ENCODE results near the gene SAP30L.

The SAP30L gene

DNA sequence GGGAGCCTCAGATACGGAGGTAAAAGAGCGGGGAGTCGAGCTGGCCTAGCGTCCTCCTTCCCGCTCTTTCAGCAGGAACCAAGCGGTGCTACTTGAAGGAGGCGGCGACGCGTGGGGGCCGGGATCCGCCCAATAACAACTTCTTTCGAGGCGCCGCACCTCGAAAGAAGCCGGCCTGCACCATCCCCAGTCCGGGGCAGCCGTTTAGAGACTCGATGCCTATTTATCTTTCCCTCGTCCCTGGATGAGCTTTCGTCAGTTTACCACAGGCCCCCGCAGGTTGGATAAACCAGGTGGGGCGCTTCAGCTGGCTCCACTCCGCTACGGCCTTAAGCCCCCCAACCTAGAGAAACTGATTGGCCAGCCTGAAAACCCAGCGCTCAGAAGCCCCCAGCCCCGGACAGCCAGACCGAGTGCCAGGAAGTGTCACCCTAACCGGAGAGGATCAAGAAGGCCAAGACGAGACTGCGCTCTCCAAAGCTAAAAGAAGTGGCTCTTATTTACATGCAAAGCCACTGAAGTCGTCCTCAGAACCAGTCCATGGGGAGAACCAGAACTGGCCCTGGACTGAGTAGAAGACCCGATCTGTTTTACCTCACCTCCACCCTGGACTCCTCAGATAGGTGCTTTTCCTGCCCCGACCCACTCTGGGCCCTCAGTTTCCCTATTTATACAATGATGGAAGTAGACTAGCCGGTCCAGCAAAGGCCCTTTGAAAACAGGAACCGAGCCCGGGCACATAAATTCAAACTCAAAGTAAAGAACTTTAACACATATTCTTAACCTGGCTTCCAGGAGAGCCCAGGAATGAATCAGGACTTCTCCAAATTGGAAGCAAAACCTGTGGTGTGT, 30.8 kb downstream of the SAP30L start:
- no peaks in the 10 kb centered on the region for H3K36me3 ChIP-seq (ENCODE audit: control insufficient read depth, insufficient read depth, low read length)
- TF ChIP-seq CTCF (IDR thresholded peaks at IDR 0.05; ENCODE audit: insufficient read depth, low read length, poor library complexity, severe bottlenecking): no peak
- H3K27me3 ChIP-seq (replicated peaks; ENCODE audit: control insufficient read depth, insufficient read depth, low read length): peaks cover 2% of the 10 kb centered on the region
- H3K4me3 ChIP-seq (replicated peaks; ENCODE audit: low read depth, low read length): no peak overlapping the region
- DNase-seq (ENCODE audit: extremely low read depth, insufficient read length): no peak

- DNase-seq (ENCODE audit: extremely low read depth, insufficient read length): no peak
- TF ChIP-seq CTCF (IDR thresholded peaks at IDR 0.05; ENCODE audit: insufficient read depth, low read length, poor library complexity, severe bottlenecking): no peak
- H3K4me3 ChIP-seq (replicated peaks; ENCODE audit: low read depth, low read length): no peak overlapping the region
- H3K36me3 ChIP-seq (ENCODE audit: control insufficient read depth, insufficient read depth, low read length): no peaks in the 10 kb centered on the region
- H3K27me3 ChIP-seq (replicated peaks; ENCODE audit: control insufficient read depth, insufficient read depth, low read length): peaks cover 4% of the 10 kb centered on the region
These were observed 31.8 kb downstream of the SAP30L start for GRCh38 chr5:154477382-154478223.

DNA sequence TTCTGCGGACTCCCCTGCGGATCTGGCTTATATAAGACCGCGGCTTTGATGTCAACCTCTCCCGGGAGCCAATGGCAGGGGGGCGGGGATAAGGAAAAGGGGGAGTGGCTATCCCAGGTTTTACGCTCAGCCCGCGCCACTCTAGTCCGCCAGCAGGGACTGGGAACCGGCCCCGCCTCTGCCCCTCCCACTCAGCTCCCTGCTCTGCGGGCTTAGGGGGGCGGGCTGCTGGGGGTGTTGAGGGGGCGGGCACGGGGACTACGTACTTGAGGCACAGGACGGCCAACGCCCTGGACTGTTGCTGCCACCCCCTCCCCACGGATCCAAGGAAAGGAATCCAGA, 32.4 kb downstream of the SAP30L start, which contains the start of gene HAND1:
Gene HAND1, minus strand, starts transcription at position 4 of the 342 bp plus-strand sequence. CDS start 219 bp downstream, outside the sequence.
- TF ChIP-seq CTCF (IDR thresholded peaks at IDR 0.05; ENCODE audit: insufficient read depth, low read length, poor library complexity, severe bottlenecking): no peak
- peaks cover 4% of the 10 kb centered on the region for H3K27me3 ChIP-seq (replicated peaks; ENCODE audit: control insufficient read depth, insufficient read depth, low read length)
- no peak for DNase-seq (ENCODE audit: extremely low read depth, insufficient read length)

DNA sequence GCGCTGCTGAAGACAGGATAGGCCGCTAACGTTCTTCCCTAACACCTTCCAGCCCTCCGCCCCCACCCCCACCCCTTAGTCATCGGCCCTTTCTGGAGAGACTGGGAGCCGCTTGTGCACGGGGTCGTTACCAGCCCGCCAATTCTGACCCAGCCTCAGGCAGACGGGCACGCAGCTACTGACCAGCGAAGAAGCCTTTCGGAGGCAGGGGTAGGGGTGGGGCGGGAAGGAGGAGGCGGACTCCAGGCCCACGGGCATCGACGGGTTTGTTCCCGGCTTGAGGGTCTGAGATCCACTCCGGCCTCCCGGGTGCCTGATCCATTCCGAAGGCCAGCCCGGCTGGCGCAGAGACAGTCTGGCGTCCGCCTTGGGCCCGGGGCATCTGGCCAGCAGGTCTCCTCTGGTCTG, 33.0 kb downstream of the SAP30L start:
- no peak for DNase-seq (ENCODE audit: extremely low read depth, insufficient read length)
- TF ChIP-seq CTCF (IDR thresholded peaks at IDR 0.05; ENCODE audit: insufficient read depth, low read length, poor library complexity, severe bottlenecking): no peak
- peaks cover 4% of the 10 kb centered on the region for H3K27me3 ChIP-seq (replicated peaks; ENCODE audit: control insufficient read depth, insufficient read depth, low read length)
- no peak overlapping the region for H3K4me3 ChIP-seq (replicated peaks; ENCODE audit: low read depth, low read length)
- H3K36me3 ChIP-seq (ENCODE audit: control insufficient read depth, insufficient read depth, low read length): no peaks in the 10 kb centered on the region

More for the DNA sequence above, 32.4 kb downstream of the SAP30L start, which contains the start of gene HAND1:
- H3K36me3 ChIP-seq (ENCODE audit: control insufficient read depth, insufficient read depth, low read length): no peaks in the 10 kb centered on the region
- H3K4me3 ChIP-seq (replicated peaks; ENCODE audit: low read depth, low read length): no peak within 1 kb of the TSS

GRCh38 chr5:154479160-154479943, 33.6 kb downstream of the SAP30L start:
- H3K4me3 ChIP-seq (replicated peaks; ENCODE audit: low read depth, low read length): no peak overlapping the region
- no peak for TF ChIP-seq CTCF (IDR thresholded peaks at IDR 0.05; ENCODE audit: insufficient read depth, low read length, poor library complexity, severe bottlenecking)
- H3K27me3 ChIP-seq (replicated peaks; ENCODE audit: control insufficient read depth, insufficient read depth, low read length): peaks cover 4% of the 10 kb centered on the region
- H3K36me3 ChIP-seq (ENCODE audit: control insufficient read depth, insufficient read depth, low read length): no peaks in the 10 kb centered on the region
- DNase-seq (ENCODE audit: extremely low read depth, insufficient read length): no peak

Measured in GM06990 (cell line).